GM12873 (cell line): Measurements from ENCODE around the gene MALL.

Source experiments
- CTCF ChIP-seq: IDR thresholded peaks from 2 replicates; pipeline ENCODE4 v1.5.1; 2012; ENCODE audit warnings: low read depth, mild to moderate bottlenecking, moderate library complexity, low read length, control low read depth; ENCODE audit not compliant: insufficient read depth; ENCODE audit errors: missing control alignments

MALL gene

GRCh38 chr2:110115291-110116032, at the start of gene MALL:
Gene MALL (minus strand): TSS chr2:110115822. CDS start chr2:110115792, 30 bp downstream.
- no peak for TF ChIP-seq CTCF

- TF ChIP-seq CTCF, result peak; percentile 71
Measured at GRCh38 chr2:110157153-110157793, 41.7 kb upstream of the MALL start.

GRCh38 chr2:110153416-110153815, 37.8 kb upstream of the MALL start:
- no peak for TF ChIP-seq CTCF

- TF ChIP-seq CTCF, result no peak
Measured at GRCh38 chr2:110152943-110153342, 37.3 kb upstream of the MALL start.

- no peak for TF ChIP-seq CTCF
Measured at GRCh38 chr2:110149330-110150220, 34.0 kb upstream of the MALL start.

GRCh38 chr2:110146945-110147332, 31.3 kb upstream of the MALL start:
- TF ChIP-seq CTCF, result no peak
